MM.1S (cell line): ENCODE data around the gene MICALL2.

Experiments
- DNase-seq: peaks from one replicate; pipeline ENCODE4 v3.0.0-alpha.2; 2015
- H2AFZ ChIP-seq: fragments of 300-600 bp; sonication (generic); 2 replicates; pipeline ENCODE4 v1.6.0; 2016; ENCODE audit warnings: antibody characterized with exemption, low read length
- H3F3A ChIP-seq: fragments of 300-600 bp; sonication (generic); 2 replicates; pipeline ENCODE4 v1.6.1; 2016; ENCODE audit warnings: mild to moderate bottlenecking, antibody characterized with exemption, low read length, moderate library complexity, mixed read lengths; ENCODE audit not compliant: insufficient read depth
- H3K27ac ChIP-seq: fragments of 300-600 bp; sonication (generic); 2 replicates; pipeline ENCODE4 v1.5.1; 2016; ENCODE audit warnings: mild to moderate bottlenecking, low read length
- H3K27me3 ChIP-seq: fragments of 300-600 bp; sonication (generic); replicated peaks from 2 replicates; pipeline ENCODE4 v1.6.0; 2016; ENCODE audit warnings: low read length; ENCODE audit not compliant: insufficient read depth
- H3K36me3 ChIP-seq: fragments of 300-600 bp; sonication (generic); replicated peaks from 2 replicates; pipeline ENCODE4 v1.6.1; 2016; ENCODE audit warnings: mild to moderate bottlenecking, low read length, mixed read lengths; ENCODE audit not compliant: insufficient read depth
- H3K4me1 ChIP-seq: fragments of 300-600 bp; sonication (generic); 2 replicates; pipeline ENCODE4 v1.6.1; 2016; ENCODE audit warnings: low read length, mixed read lengths
- H3K4me2 ChIP-seq: fragments of 300-600 bp; sonication (generic); 2 replicates; pipeline ENCODE4 v1.6.0; 2016; ENCODE audit warnings: low read depth, low read length
- H3K4me3 ChIP-seq: fragments of 300-600 bp; sonication (generic); 2 replicates; pipeline ENCODE4 v1.5.1; 2016; ENCODE audit warnings: low read length, mixed read lengths
- H3K79me2 ChIP-seq: fragments of 300-600 bp; sonication (generic); 2 replicates; pipeline ENCODE4 v1.6.1; 2016; ENCODE audit warnings: mixed run types, low read length, mixed read lengths
- H3K9ac ChIP-seq: fragments of 300-600 bp; sonication (generic); 2 replicates; pipeline ENCODE4 v1.6.1; 2016; ENCODE audit warnings: low read length, mixed read lengths
- H3K9me2 ChIP-seq: fragments of 300-600 bp; sonication (generic); replicated peaks from 2 replicates; pipeline ENCODE4 v1.6.1; 2016; ENCODE audit warnings: mild to moderate bottlenecking, low read length, mixed read lengths; ENCODE audit not compliant: insufficient read depth
- H3K9me3 ChIP-seq: fragments of 300-600 bp; sonication (generic); replicated peaks from 2 replicates; pipeline ENCODE4 v1.6.1; 2016; ENCODE audit warnings: mild to moderate bottlenecking, low read length, mixed read lengths; ENCODE audit not compliant: insufficient read depth
- H4K20me1 ChIP-seq: fragments of 300-600 bp; sonication (generic); 2 replicates; pipeline ENCODE4 v1.6.1; 2016; ENCODE audit warnings: mild to moderate bottlenecking, low read length, moderate library complexity, mixed read lengths; ENCODE audit not compliant: insufficient read depth
- CTCF ChIP-seq: fragments of 300-600 bp; sonication (generic); IDR thresholded peaks from 2 replicates; pipeline ENCODE4 v1.5.1; 2016; ENCODE audit warnings: antibody characterized with exemption, low read length, mixed read lengths
- EZH2 ChIP-seq: fragments of 300-600 bp; sonication (generic); optimal IDR thresholded peaks from 2 replicates; pipeline ENCODE3; 2017; ENCODE audit warnings: low read depth, mild to moderate bottlenecking, antibody characterized with exemption, low read length, mixed read lengths
- EZH2phosphoT487 ChIP-seq: fragments of 300-600 bp; sonication (generic); IDR thresholded peaks from 2 replicates; pipeline ENCODE4 v1.6.1; 2018; ENCODE audit warnings: antibody characterized with exemption, low read length

Gene MICALL2

GRCh38 chr7:1403638-1404459 lies 55.4 kb downstream of the MICALL2 start:
- TF ChIP-seq EZH2 (no peak), EZH2phosphoT487 (no peak), CTCF (no peak)
- Histone ChIP-seq H3K4me2 (no peak overlapping the region), H3K36me3 (no peaks in the 10 kb centered on the region), H3K9me2 (no peaks in the 10 kb centered on the region), H3K27me3 (peaks cover 93% of the 10 kb centered on the region), H3K9me3 (no peaks in the 10 kb centered on the region), H3K79me2 (no peaks in the 10 kb centered on the region), H3K9ac (no peak overlapping the region), H3F3A (no peaks in the 10 kb centered on the region), H2AFZ (no peak overlapping the region), H4K20me1 (no peaks in the 10 kb centered on the region), H3K4me3 (no peak overlapping the region), H3K27ac (no peak overlapping the region), H3K4me1 (no peaks in the 10 kb centered on the region)
- DNase-seq = no peak

GRCh38 chr7:1402791-1403637 lies 56.3 kb downstream of the MICALL2 start:
- Histone ChIP-seq H3F3A (no peaks in the 10 kb centered on the region), H3K27me3 (peaks cover 93% of the 10 kb centered on the region), H3K9me2 (no peaks in the 10 kb centered on the region), H3K9me3 (no peaks in the 10 kb centered on the region), H2AFZ (no peak overlapping the region), H3K4me3 (no peak overlapping the region), H3K4me2 (no peak overlapping the region), H3K27ac (no peak overlapping the region), H3K79me2 (no peaks in the 10 kb centered on the region), H3K4me1 (no peaks in the 10 kb centered on the region), H3K9ac (no peak overlapping the region), H4K20me1 (no peaks in the 10 kb centered on the region), H3K36me3 (no peaks in the 10 kb centered on the region)
- TF ChIP-seq EZH2 = no peak
- no peak for TF ChIP-seq EZH2phosphoT487
- TF ChIP-seq CTCF = no peak
- no peak for DNase-seq

GRCh38 chr7:1402110-1402790 lies 57.0 kb downstream of the MICALL2 start:
- H3K36me3 ChIP-seq = no peaks in the 10 kb centered on the region
- H3K4me2 ChIP-seq = no peak overlapping the region
- H4K20me1 ChIP-seq = no peaks in the 10 kb centered on the region
- no peak overlapping the region for H3K4me3 ChIP-seq
- no peak overlapping the region for H2AFZ ChIP-seq
- H3K4me1 ChIP-seq = no peaks in the 10 kb centered on the region
- H3F3A ChIP-seq = no peaks in the 10 kb centered on the region
- no peak overlapping the region for H3K27ac ChIP-seq
- H3K9ac ChIP-seq = no peak overlapping the region
- DNase-seq = no peak
- H3K9me2 ChIP-seq = no peaks in the 10 kb centered on the region
- H3K9me3 ChIP-seq = no peaks in the 10 kb centered on the region
- peaks cover 93% of the 10 kb centered on the region for H3K27me3 ChIP-seq
- no peak for TF ChIP-seq CTCF
- TF ChIP-seq EZH2phosphoT487 = no peak
- no peak for TF ChIP-seq EZH2
- no peaks in the 10 kb centered on the region for H3K79me2 ChIP-seq
